Trophoblast cell (in vitro differentiated cells and primary cell): ENCODE data around the gene DENND1A.

Source experiments
- DNase-seq, 2 donors: peaks; one replicate each; pipeline ENCODE4 v3.0.0-alpha.2; 2016
- H2AFZ ChIP-seq: 2 replicates; pipeline ENCODE4 v1.6.1; 2013; ENCODE audit warnings: low read length, moderate library complexity, mild to moderate bottlenecking; ENCODE audit not compliant: insufficient read depth, poor library complexity
- H2AK5ac ChIP-seq: 2 replicates; pipeline ENCODE4 v1.6.1; 2013; ENCODE audit warnings: mild to moderate bottlenecking, low read length
- H2BK120ac ChIP-seq: 2 replicates; pipeline ENCODE4 v1.6.1; 2013; ENCODE audit warnings: low read length, mild to moderate bottlenecking, moderate library complexity; ENCODE audit not compliant: insufficient read depth, poor library complexity
- H2BK12ac ChIP-seq: 2 replicates; pipeline ENCODE4 v1.6.1; 2013; ENCODE audit warnings: mild to moderate bottlenecking, low read length, moderate library complexity
- H2BK5ac ChIP-seq: 2 replicates; pipeline ENCODE4 v1.6.1; 2013; ENCODE audit warnings: low read length, low read depth, moderate library complexity, mild to moderate bottlenecking; ENCODE audit not compliant: poor library complexity
- H3K14ac ChIP-seq: 2 replicates; pipeline ENCODE4 v1.6.1; 2013; ENCODE audit warnings: mild to moderate bottlenecking, low read length
- H3K18ac ChIP-seq: 2 replicates; pipeline ENCODE4 v1.6.1; 2013; ENCODE audit warnings: mild to moderate bottlenecking, low read length
- H3K23ac ChIP-seq: 2 replicates; pipeline ENCODE4 v1.6.1; 2013; ENCODE audit warnings: low read length
- H3K27ac ChIP-seq: 2 replicates; pipeline ENCODE4 v1.5.1; 2013; ENCODE audit warnings: low read depth, mild to moderate bottlenecking, inconsistent platforms, low read length, moderate library complexity
- H3K27me3 ChIP-seq: 2 replicates; pipeline ENCODE4 v1.6.1; 2013; ENCODE audit warnings: inconsistent platforms, mild to moderate bottlenecking, low read length, moderate library complexity; ENCODE audit not compliant: insufficient read depth
- H3K36me3 ChIP-seq, 2 experiments: 1 replicate in 1 of 2; 2 replicates in 1 of 2; pipeline ENCODE4 v1.6.1; 2013; ENCODE audit warnings: low read length in 2 of 2, mild to moderate bottlenecking in 2 of 2, moderate library complexity in 1 of 2; ENCODE audit not compliant: insufficient read depth in 2 of 2, control insufficient read depth in 1 of 2
- H3K4ac ChIP-seq: 2 replicates; pipeline ENCODE4 v1.6.1; 2013; ENCODE audit warnings: low read depth, mild to moderate bottlenecking, low read length, moderate library complexity
- H3K4me1 ChIP-seq, 2 experiments: 1 replicate in 1 of 2; 2 replicates in 1 of 2; pipeline ENCODE4 v1.6.1; 2013; ENCODE audit warnings: low read length in 2 of 2, mild to moderate bottlenecking in 2 of 2, moderate library complexity in 1 of 2; ENCODE audit not compliant: insufficient read depth in 2 of 2, control insufficient read depth in 1 of 2
- H3K4me2 ChIP-seq: 2 replicates; pipeline ENCODE4 v1.6.1; 2013; ENCODE audit warnings: inconsistent platforms, mild to moderate bottlenecking, low read length, moderate library complexity
- H3K4me3 ChIP-seq: 2 replicates; pipeline ENCODE4 v1.5.1; 2013; ENCODE audit warnings: mild to moderate bottlenecking, low read depth, low read length, inconsistent platforms
- H3K79me1 ChIP-seq: one replicate; pipeline ENCODE4 v1.6.1; 2013; ENCODE audit warnings: low read length
- H3K79me2 ChIP-seq: 2 replicates; pipeline ENCODE4 v1.6.1; 2013; ENCODE audit warnings: low read length, mild to moderate bottlenecking; ENCODE audit not compliant: control insufficient read depth, insufficient read depth, poor library complexity
- H3K9ac ChIP-seq: 2 replicates; pipeline ENCODE4 v1.6.1; 2013; ENCODE audit warnings: mild to moderate bottlenecking, low read length
- H3K9me3 ChIP-seq: 2 replicates; pipeline ENCODE4 v1.6.1; 2013; ENCODE audit warnings: low read depth, mild to moderate bottlenecking, control low read depth, inconsistent platforms, low read length; ENCODE audit not compliant: insufficient read depth
- H4K12ac ChIP-seq: 2 replicates; pipeline ENCODE4 v1.6.1; 2013; ENCODE audit warnings: low read depth, mild to moderate bottlenecking, low read length, moderate library complexity
- H4K8ac ChIP-seq: 2 replicates; pipeline ENCODE4 v1.6.1; 2013; ENCODE audit warnings: low read depth, mild to moderate bottlenecking, low read length, moderate library complexity
- H4K91ac ChIP-seq: one replicate; pipeline ENCODE4 v1.6.1; 2013; ENCODE audit warnings: low read depth, mild to moderate bottlenecking, low read length, moderate library complexity
- WGBS: extraction: QIAGEN DNeasy Blood & Tissue Kit; methylation state at CpG from one replicate; pipeline ENCODE4 v1.1.7; 2013; ENCODE audit warnings: missing lambda C conversion rate; ENCODE audit not compliant: insufficient read length, insufficient coverage; ENCODE audit errors: extremely low coverage; 5-methylcytosine and 5-hydroxymethylcytosine counted together

Gene DENND1A

DNA sequence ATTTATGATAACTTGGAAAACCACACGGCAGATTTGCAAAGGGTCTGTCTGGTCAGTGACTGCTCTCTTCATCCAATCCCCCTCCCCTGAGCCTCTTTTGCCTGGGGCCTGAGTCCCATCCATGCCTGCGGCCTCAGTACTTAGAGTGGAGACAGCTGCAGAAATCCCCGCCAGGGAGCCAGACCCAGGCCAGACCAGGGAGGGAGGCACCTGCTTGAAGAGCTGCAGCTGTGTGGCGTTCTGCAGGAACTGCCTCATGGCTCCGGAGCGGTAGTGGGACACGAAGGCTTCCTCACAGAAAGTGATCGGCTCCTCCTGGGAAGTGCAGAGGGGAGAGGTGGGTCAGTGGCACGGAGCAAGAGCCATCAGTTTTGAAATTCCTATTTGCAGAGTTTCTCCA is 472.3 kb downstream of the DENND1A start:
- no peak for DNase-seq
- Histone ChIP-seq H3K4me1 (no peaks in the 10 kb centered on the region), H3K79me2 (no peaks in the 10 kb centered on the region), H2BK5ac (no peak overlapping the region), H2AFZ (no peak overlapping the region), H2BK120ac (no peak overlapping the region), H2AK5ac (no peak overlapping the region), H3K4me3 (no peak overlapping the region), H3K9ac (no peak overlapping the region), H3K9me3 (no peaks in the 10 kb centered on the region), H3K14ac (no peak overlapping the region), H3K4me2 (no peak overlapping the region), H3K18ac (no peak overlapping the region), H3K79me1 (no peaks in the 10 kb centered on the region), H4K12ac (no peak overlapping the region), H4K8ac (no peak overlapping the region), H3K23ac (no peak overlapping the region), H3K4ac (no peak overlapping the region), H3K27me3 (no peaks in the 10 kb centered on the region), H3K27ac (no peak overlapping the region), H3K36me3 (peaks cover 0 to 5% of the 10 kb centered on the region in 2 experiments), H4K91ac (no peak overlapping the region), H2BK12ac (no peak overlapping the region)
- no CpG with 5 or more reads among the region's 9 CpGs for WGBS

DNA sequence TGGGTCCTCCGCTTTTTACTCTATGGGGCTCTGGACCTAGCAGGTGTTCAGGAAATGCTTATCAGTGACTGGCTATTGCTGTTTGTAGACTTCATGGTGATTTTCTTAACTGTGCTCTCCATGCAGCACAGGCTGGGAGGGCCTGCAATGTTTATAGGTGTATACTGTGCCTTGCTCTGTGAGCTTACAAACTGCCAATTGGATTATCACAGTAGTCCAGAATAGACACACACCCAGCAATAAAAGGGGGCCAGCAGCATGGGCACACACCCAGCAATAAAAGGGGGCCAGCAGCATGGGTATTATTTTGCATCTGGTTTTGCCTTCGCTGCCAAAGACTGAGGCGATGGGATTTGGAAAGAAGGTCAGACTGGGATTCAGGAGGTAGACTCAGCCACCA is 473.9 kb downstream of the DENND1A start:
- Histone ChIP-seq H3K4me3 (no peak overlapping the region), H2BK5ac (no peak overlapping the region), H3K4ac (no peak overlapping the region), H3K4me1 (no peaks in the 10 kb centered on the region), H3K27me3 (no peaks in the 10 kb centered on the region), H4K12ac (no peak overlapping the region), H2AK5ac (no peak overlapping the region), H3K9me3 (no peaks in the 10 kb centered on the region), H3K27ac (no peak overlapping the region), H3K9ac (no peak overlapping the region), H3K79me1 (no peaks in the 10 kb centered on the region), H3K23ac (no peak overlapping the region), H3K36me3 (peaks cover 0 to 8% of the 10 kb centered on the region in 2 experiments), H2AFZ (no peak overlapping the region), H2BK120ac (no peak overlapping the region), H3K18ac (no peak overlapping the region), H3K79me2 (no peaks in the 10 kb centered on the region), H4K91ac (no peak overlapping the region), H2BK12ac (no peak overlapping the region), H3K14ac (no peak overlapping the region), H3K4me2 (no peak overlapping the region), H4K8ac (no peak overlapping the region)
- WGBS: no CpG with 5 or more reads among the region's 3 CpGs
- DNase-seq: no peak

DNA sequence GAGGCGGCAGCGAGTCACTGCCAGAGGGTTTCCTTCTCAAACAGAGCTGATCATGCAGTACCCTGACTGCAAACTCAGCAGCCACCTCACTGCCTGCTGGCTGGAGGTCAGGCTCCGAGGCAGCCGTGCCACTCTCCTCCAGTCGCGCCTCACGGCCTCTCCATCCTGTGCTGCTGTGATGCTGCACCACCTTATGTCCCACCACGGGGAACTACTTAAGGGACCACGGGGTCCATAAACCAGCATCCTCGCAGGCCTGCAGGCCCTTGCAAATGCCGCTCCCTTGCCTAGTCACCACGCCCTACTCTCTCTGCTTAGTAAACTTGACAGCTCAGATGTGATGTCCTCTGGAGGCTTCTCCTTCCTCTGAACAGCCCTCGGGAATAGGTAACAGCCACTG is 474.7 kb downstream of the DENND1A start:
- Histone ChIP-seq H3K9ac (no peak overlapping the region), H3K27ac (no peak overlapping the region), H3K23ac (no peak overlapping the region), H3K14ac (no peak overlapping the region), H2AK5ac (no peak overlapping the region), H3K4me3 (no peak overlapping the region), H4K12ac (no peak overlapping the region), H3K27me3 (no peaks in the 10 kb centered on the region), H4K8ac (no peak overlapping the region), H3K18ac (no peak overlapping the region), H3K4ac (no peak overlapping the region), H4K91ac (no peak overlapping the region), H2BK120ac (no peak overlapping the region), H2BK12ac (no peak overlapping the region), H3K4me2 (no peak overlapping the region), H3K36me3 (peaks cover 0 to 8% of the 10 kb centered on the region in 2 experiments), H3K4me1 (no peaks in the 10 kb centered on the region), H2BK5ac (no peak overlapping the region), H2AFZ (no peak overlapping the region), H3K79me2 (no peaks in the 10 kb centered on the region), H3K79me1 (no peaks in the 10 kb centered on the region), H3K9me3 (no peaks in the 10 kb centered on the region)
- no peak for DNase-seq
- WGBS: no CpG with 5 or more reads among the region's 13 CpGs

DNA sequence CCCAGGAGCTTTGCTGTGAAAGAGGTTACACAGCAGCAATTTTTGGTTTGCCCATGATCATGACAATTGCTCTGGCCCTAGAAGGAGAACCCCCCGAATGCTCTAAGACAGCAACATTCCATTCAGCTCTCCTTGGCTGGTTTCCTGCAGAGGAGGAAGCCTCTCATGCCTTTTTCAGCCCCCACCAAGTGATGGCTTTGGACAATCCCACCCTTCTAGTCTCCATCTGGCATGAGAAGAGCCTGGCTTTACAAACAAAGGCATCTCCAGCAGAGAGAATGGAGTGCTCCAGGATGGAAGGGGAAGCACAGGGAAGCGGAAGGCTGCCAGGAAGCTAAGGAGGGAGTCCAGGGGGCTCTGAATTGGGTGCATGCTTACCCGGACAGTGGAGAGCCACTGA is 475.6 kb downstream of the DENND1A start:
- WGBS: no CpG with 5 or more reads among the region's 3 CpGs
- Histone ChIP-seq H2BK12ac (no peak overlapping the region), H2AK5ac (no peak overlapping the region), H3K79me2 (no peaks in the 10 kb centered on the region), H3K4me3 (no peak overlapping the region), H4K8ac (no peak overlapping the region), H4K91ac (no peak overlapping the region), H3K27me3 (no peaks in the 10 kb centered on the region), H2BK120ac (no peak overlapping the region), H3K36me3 (peaks cover 0 to 8% of the 10 kb centered on the region in 2 experiments), H2AFZ (no peak overlapping the region), H3K4me1 (no peaks in the 10 kb centered on the region), H2BK5ac (no peak overlapping the region), H3K9me3 (no peaks in the 10 kb centered on the region), H3K14ac (no peak overlapping the region), H3K23ac (no peak overlapping the region), H3K79me1 (no peaks in the 10 kb centered on the region), H3K27ac (no peak overlapping the region), H3K4ac (no peak overlapping the region), H3K18ac (no peak overlapping the region), H3K4me2 (no peak overlapping the region), H4K12ac (no peak overlapping the region), H3K9ac (no peak overlapping the region)
- no peak for DNase-seq
